ENCODE results near the gene ANKMY1.
A peak's percentile ranks its signal among the peaks of the same experiment; 100 is the strongest.

ANKMY1 gene

DNA sequence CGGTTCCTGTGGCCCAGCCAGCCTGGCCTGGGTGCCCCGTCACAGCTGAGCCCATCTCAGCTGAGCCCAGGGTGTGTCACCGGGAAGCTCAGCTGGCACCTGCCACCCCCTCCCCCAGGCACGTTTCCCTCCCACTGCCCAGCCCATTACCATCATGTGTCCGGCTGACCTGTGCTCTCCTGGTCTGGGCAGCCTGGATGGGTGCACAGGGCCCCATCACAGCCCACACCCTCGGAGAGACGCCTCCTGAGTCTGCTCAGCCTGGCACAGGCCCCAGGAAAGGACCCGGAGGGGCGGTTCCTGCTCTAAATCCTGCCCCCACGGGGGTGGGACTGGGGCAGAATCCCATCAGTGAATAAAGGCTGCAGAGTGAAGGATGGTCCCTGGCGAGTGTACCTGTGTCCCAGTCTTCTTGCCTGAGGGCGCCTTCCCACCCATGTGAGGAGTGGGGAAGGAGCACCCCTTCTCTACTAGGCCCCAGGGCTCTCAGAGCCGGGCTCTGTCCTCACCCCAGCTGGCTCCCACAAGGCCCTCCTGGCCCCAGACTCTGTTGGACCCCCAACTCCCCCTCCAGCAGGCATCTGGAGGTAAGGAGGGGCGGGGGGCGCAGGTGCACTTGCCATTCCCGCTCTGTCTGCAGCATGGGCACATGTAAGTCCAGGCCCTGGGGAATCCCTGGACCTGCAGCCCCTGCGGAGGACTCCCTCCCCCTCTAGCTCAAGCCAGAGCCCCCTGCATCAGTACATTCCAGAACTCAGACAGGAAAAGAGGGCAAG lies 101.2 kb downstream of the ANKMY1 start:
- DNase-seq, result no peak

DNA sequence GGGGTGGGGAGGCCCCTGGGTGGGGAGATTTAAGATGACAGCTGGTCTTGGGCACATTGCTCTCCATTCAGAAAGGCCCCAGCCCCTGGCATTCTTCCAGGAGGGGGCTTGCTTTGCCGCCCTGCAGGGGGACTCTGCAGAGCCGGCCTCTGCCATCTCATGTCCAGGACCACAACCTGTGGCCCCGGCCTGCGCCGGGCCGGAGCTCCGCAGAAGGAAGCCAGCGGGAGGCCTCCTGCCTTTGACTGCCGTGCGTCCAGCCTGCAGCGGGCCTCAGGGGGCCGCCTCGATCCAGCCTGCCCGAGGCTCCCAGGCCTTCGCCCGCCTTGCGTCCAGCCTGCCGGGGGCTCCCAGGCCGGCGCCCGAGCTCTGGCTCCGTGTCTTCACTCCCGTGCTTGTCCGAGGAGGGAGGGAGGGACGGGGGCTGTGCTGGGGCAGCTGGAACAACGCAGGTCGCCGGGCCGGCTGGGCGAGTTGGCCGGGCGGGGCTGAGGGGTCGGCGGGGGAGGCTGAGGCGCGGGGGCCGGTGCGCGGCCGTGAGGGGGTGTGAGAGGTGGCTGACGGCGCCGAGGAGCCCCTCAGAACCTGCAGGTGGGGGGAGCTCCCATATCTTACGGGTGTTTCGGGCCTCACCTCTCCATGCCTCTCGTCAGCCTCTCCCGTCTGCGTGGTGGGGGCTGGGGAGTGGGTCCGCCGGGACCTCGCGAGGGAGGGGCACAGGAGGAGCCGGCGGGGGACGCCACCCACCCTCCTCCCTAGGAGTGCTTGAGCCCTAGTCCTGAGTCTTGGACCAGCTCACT lies 101.9 kb downstream of the ANKMY1 start:
- DNase-seq, result no peak

DNA sequence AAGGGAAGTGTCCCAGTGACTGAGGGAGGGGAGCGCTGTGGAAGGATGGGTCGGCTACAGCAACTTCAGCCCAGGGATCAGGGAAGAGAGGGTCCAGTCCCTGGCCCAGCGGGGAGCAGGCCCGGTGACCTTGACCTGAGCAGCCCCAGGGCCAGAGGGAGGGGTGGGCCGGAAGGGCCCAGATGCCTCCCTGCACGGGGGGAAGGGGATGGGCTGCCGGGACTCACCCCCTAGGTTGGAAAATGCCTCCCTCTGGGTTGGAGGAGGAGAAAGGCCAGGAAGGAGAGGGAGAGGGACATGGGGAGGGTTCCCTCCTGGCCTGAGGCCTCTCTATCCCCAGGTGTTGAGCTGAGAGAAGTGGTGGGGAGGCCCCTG lies 102.5 kb downstream of the ANKMY1 start:
- no peak for DNase-seq

DNA sequence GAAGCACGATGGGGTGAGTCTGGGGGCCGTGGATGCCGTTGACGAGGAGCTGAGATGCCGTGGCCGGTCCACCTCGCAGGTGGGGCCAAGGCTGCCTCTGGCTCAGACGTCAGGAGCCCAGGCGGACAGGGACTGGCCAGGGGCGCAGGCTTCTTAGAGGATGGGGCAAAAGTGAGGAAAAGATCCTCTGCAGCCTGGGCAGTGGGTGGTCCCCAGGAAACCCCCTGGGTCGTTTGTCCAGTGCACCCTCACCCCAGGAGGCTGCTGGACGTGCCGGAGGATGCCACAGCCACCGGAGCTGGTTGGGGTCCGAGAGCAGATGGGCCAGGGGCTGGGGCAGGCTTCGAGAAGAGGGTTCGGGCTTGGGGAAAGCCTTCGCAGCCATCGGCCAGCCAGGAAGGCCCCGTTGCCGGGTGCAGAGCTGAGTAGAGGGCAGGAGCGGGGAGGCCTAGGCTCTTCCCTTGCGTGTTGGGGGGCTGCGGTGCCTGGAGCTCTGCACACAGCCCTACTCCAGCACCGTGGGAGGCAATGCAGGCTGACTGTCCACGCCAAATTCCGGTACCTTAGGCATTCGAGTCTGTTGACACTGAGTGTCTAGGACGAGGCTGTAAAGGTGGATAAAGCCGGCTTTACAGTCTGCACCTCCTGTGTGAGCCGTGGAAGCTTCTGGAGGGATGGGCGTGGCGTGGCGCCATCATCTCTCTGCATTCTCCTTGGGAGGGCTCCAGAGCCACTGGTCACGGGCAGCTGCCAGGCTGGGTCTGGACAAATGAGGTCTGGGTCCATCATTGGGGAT lies 103.5 kb downstream of the ANKMY1 start:
- DNase-seq, result no peak

DNA sequence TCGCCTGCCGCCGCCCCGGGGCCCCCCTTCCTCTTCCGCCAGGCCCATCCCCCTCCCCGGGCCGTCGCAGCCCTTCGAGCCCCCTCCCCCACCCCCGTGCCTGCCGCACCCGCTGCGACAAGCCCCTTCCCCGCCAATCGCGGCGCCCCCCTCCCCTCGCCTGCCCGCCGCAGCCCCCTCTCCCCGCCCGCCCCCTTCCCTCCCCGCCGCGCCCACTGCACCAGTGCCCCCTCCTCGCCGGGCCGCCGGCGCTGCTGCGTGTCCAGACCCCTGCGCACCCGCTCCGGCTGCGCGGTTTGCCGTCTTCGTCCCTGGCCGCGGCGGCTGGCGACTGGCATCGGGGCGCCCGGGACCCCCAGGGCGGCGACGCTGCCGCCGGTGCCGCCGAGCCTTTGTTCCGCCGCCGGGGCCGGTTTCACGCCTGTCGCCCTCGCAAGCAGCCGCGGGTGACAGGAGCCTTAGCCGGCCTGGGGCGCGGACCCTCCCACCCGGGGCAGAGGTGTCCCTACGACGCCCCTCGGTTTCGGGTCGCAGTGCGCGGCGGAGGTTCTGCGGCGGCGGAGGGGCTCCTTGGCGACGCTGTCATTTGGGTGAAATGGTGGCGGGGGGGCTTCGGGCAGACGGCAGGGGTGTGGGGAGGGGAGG lies 104.2 kb downstream of the ANKMY1 start:
- DNase-seq, result peak; percentile 18

DNA sequence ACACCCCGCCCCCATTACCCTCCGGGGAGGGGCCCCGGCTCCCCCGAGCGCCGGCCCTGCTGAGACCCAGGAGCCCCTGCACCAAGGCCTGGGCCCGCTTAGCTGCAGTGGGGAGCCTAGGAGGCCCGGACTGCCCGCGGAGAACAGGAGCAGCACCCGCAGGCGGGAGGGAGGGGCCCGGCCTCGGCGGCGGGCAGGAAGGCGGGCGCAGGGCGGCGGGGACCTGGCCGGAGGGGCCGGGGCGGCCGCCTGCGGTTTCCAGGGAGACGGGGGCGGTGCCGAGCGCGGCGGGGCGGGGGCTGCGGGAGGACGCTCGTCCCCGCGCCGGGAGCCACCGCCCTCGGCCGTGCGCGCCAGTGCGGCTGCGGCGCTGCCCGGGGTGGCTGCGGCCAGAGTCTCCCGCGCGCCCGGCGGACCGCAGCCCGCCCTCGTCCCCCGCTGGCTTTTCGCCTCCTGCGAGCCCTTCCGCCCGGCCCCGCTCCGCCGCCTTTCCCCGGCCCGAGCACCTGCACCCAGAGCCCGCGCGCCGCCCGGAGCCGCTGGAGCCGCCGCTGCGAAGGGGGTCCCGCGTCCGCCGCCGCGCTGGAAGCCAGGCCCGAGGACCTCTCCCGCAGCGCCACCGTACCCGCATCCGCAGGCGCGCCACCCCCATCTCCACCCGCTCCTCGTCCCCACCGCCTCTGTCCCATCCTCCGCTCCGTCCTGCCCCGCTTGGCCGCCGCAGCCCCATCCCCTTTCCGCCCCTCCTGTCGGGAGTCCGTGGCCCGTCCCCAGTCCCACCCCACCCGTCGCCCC lies 105.1 kb downstream of the ANKMY1 start:
- DNase-seq, result peak; percentile 80

DNA sequence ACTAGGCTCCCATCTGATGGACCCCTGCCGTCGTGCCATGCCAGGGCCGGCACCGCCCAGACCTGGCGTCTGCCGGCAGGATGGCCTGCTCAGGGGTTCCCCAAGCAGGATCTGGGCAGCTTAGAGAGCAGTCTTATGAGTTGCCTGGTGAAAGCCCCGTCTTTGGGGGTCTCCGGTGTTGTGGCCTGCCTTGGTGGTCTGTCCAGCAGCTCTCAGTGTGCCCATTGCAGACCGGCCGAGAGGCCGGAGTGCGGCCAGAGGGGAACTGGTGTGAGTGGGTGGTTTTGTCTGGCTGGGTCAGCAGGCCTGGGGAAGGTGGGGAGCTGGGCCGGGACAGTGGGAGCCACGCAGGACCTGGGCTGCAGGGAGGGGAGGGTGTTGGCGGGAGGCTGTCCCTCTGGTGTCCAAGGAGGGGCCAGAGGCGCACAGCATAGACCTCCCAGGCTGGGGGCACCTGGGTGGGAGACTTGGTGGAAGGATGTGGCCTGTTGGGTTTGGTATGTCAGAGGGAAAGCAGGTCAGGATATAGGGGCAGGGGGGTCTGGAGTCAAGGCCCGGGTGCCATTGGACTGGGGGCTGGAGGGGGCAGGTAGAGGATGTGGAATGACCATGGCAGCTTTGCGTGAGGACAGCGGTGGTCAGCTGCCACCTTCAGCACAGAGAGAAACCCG lies 105.9 kb downstream of the ANKMY1 start:
- DNase-seq, result no peak

DNA sequence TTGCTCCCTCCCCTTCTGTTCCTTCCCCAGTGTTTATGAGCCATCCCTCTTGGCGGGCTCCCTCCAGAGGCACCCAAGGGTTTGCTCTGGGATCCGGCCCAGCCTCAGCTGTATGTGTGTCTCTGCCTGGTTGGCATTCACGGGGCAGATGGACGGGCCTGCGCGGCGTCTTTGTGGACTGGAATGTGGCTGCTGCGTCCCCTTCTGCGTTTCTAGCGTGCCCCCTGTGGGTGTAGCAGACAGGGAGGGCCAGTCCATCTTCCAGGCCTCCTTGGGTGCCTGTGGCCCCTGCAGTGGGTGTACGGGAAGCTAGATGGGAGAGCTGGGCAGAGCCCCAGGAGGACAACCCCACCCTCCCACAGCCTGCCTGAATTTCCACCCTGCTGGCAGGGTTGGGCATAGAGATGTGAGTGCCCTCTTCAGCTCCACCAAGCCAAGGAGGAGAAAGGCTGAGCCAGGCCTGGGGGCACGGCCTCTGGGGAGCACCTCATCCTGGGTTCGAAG lies 106.6 kb downstream of the ANKMY1 start:
- DNase-seq, result no peak

DNA sequence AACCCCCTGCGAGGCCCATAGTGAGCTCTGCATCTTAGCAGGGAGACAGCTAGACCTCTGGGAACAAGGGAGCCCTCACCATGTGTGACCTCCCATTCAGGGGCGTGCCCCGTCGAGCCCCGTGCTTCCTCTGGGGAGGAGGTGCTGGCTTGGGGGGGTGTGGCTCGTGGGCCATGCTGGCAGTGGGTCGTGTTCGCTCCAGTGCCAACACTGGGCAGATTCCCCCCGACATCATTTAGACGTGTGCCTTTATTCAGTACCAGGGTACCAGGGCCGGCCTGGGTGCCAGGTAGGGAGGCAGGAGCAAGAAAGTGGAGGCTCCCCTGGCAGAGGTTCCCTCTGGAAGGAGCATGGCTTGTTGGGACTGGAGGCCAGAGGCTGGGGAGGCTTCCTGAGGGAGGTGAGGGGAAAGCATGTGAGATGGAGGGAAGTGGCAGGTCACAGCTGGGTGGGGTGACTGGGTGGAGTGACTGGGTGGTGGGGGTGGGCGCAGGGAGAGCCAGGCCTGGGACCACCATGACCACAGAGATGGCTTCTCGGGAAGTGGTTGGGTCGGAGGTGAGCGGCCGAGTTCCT lies 107.2 kb downstream of the ANKMY1 start:
- no peak for DNase-seq

DNA sequence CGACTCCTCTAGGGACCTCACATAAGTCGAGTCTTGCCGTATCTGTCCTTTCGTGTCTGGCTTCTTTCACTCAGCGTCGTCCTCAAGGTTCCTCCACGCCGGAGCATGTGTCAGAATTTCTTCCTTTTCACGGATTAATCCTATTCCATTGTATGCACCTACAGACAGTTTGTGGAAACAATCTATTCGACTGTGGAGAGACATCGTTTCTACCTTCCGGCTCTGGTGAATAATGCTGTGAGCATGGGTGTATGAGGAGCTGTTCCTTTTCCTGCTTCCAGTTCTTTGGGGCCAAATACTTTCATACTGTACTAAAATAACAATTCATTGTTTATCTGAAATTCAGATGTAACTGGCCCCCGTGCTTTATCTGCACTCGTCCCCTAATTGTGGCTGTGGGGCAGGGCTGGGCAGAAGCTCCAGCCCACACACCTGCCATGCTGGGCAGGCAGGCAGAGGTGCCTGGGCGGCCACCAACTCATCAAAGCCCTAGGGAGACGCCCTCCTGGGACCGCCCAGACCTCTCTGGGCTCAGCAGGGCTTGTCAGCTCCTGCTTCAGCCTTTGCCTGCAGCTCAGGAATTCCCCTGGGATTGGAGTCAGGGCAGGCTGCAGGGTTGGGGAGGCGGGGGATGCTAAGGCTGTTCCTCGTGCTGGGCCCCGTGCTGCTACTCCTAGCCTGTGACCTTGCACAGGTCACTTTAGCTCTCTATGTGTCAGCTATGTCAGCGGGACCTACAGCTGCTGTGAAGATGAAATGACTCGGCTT lies 107.8 kb downstream of the ANKMY1 start:
- DNase-seq, result peak; percentile 68

DNA sequence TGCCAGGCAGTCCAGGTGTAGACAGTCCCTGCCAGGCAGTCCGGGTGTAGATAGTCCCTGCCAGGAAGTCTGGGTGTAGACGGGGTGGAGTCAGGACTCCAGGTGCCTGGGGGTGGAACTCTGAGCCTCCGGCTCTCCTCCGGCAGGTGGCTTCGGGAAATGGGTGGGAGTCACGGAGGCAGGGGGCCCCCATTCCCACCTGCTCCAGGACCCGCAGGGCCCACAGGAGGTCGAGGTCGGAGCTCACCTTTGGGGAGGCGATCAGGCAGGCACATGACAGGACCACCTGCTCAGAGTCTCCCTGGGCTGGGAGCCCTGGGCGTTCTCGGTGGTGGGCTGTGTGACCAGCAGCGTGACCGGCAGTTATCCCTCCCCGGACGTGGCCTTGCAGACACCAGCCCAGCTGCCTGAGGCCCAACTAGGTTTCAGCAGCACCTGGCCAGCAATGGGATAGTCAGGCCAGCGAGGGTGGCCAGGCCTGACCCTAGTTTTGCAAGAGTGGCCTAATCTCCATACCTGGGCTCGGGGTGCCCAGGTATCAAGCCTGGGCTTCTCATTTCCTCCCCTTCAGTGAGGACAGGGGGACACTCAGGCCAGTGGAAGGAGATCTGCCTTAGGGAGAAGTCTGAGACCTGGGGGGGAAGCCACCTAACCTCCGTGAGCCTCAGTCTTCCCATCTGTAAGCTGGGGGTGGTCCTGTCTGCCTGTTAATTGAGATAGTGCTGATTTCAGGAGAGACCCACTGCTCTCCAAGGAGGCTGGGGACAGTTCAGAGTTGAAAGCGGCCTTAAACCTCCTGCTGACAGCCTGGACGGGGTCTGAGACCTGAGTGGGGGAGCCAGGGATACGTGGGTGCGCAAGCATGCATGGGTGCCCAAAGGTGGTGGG lies 109.2 kb downstream of the ANKMY1 start:
- DNase-seq, result peak; percentile 44

DNA sequence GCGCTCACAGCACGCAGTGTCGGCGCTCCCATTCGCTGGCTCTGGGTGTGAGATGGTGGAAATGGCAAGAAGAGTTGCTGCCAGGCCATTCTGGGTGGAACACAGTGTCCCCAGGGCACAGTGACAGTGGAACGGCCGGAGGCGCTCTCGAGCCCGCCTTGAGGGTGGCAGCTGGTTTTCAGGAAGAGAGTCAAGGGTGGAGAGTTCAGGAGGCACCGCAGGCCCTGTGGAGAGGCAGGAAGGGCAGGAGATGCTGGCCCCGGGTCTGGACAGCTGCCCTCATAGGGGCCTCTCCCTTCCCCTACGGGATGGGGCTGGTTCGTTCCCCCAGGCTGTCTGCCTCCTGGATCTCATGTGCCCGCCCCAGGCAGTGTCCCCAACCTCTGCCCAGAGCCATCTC lies 109.9 kb downstream of the ANKMY1 start:
- no peak for DNase-seq

DNA sequence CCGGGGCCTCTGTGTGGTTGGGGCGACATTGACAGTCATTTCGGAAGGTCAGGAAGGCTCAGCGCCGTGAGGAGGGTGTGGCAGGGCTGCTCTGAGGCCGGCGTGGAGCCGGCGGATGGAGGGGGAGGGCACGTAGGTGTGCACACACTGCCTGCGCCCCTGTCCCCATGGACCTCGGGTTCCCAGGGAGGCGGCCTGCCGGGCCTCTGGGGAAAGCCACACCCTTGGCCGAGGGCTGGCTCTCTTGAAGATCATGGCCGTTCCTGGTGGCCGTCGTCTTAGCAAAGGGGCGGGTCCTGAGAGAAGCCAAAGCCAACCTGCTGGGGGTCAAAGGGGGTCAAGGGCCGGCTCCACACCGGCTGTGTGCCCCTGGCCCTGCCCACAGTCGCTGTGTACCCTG lies 110.5 kb downstream of the ANKMY1 start:
- no peak for DNase-seq

DNA sequence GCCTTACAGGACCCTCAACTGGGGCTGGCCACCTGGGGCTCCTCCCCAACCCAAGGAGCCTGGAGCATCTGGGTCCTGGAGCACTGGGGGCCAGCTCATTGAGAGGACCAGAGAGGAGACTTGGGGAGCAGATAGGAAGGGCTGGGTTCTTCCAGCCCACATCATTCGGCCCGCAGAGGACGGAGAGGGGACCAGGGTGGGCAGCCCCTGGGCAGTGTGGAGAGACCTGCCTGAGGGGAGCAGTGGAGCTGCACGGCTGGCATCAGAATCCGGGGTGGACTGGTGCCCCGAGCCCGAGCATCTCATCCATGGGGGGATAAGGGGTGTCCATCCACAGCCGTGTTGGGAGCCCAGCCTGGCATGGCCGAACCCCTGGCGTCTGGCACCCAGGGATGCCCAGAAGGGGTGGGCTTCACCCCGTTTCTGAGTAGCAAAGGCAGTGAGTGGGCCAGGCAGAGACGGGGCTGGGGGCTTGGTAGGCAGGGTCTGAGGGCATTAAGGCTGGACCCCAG lies 111.1 kb downstream of the ANKMY1 start:
- DNase-seq, result no peak

DNA sequence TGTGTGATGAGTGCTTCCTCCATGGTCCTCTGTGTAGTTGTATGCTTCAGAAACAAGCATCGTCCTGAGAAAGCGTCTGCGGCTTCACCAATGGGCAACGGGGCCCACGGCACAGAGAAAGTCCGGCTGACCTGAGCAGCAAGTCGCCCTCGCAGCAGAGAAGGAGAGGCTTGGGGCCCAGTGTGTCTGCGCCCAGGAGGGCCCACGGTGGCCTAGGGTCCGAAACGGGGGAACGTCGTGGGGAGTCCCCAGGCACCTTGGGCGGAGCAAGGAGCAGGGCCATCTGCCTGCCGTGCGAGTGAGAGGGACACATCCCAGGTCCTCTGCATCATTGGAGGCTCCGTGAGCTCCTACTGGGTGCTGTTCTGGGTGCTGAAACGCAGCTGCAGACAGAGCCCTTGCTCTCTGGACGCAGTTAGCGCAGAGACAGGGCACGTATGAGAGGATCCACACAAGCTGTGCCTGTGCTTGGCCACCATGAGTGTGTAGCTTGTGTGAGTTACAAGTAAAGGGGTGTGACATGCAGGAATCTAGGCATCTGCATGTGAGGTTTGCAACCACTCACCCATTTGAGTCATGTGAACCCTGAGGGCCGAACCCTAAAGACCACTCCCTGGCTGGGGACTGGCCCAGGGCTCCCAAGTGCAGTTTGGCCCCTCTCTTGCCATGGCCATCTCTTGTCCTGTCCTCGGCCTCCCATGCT lies 111.7 kb downstream of the ANKMY1 start:
- DNase-seq, result no peak

DNA sequence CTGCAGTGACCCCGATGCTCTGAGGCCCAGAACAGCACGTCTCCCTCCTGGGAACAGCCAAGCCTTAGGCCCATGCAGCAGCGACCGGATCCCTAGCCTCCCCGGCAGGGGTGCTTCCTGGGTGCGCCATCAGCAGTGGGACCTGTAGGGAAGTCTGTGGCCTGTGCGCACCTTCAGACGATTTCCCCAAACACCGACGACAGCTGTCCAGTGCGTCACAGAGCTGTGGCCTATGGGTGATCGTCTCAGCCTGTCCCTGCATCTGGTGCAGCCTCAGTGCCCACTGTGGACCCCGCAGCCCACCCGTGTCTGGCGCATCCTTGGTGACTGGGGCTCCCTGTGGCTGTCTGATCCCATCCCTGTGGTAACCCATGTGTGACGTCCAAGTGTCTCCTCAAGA lies 113.3 kb downstream of the ANKMY1 start:
- DNase-seq, result no peak

DNA sequence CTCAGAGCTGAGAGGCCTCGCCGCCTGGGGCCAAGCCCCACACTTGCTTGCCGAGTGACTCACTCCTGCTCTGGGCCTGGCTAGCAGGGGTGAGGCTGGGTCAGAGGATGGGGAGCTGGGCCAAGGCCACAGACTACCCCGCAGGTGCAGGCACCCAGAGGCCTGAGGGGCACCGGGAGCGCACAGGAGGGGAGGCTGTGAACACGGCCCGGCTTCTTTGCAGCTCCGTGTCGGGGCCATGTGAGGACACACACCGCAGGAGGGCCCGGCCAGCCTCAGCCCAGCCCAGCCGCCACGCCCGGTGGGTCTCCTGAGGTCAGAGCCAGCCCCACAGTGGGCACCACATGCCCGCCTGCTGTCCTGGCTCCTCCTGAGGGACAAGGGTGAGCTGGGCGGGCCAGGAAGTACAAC lies 113.9 kb downstream of the ANKMY1 start:
- no peak for DNase-seq

Measured in NCI-H69 (cell line).